Progenitor cell of endocrine pancreas (in vitro differentiated cells): Measurements from ENCODE around the gene BTBD16. TPM values are rescaled to one million over a fixed set of nuclear protein-coding genes. Genes with fewer than 3 reads are reported as not detected.

ENCODE experiments used
- DNase-seq: peaks from one replicate; pipeline ENCODE4 v3.0.0; 2021; ENCODE audit warnings: low spot score; ENCODE audit not compliant: unreplicated experiment
- H3K27ac Mint-ChIP-seq: 2 replicates; pipeline ENCODE4 v1.8.0; 2021; ENCODE audit warnings: mild to moderate bottlenecking, moderate library complexity, mixed read lengths
- H3K27me3 Mint-ChIP-seq: 2 replicates; pipeline ENCODE4 v1.8.0; 2021; ENCODE audit warnings: mixed read lengths
- H3K36me3 Mint-ChIP-seq: 2 replicates; pipeline ENCODE4 v1.8.0; 2022; ENCODE audit warnings: mixed read lengths; ENCODE audit not compliant: insufficient read depth
- H3K4me1 Mint-ChIP-seq: 2 replicates; pipeline ENCODE4 v1.8.0; 2021; ENCODE audit warnings: low read depth, mixed read lengths
- H3K4me3 Mint-ChIP-seq: 2 replicates; pipeline ENCODE4 v1.8.0; 2021; ENCODE audit warnings: low read depth, mild to moderate bottlenecking, moderate library complexity, mixed read lengths
- H3K9me3 Mint-ChIP-seq: 2 replicates; pipeline ENCODE4 v1.8.0; 2021; ENCODE audit warnings: low read depth, mixed read lengths
- CTCF ChIP-seq: fragments of 200-600 bp; sonication (generic); IDR thresholded peaks from one replicate; pipeline ENCODE4 v1.5.0; 2021; ENCODE audit warnings: antibody characterized with exemption, mild to moderate bottlenecking; ENCODE audit not compliant: unreplicated experiment
- total RNA-seq: library from RNA; stranded (reverse); gene quantifications from 2 replicates; pipeline ENCODE4 v1.2.1, GENCODE V29; 2021

Gene BTBD16
- total RNA-seq, 1 donor from 2014 or later = not detected

GRCh38 chr10:122227754-122228153 lies 43.3 kb upstream of the BTBD16 start:
- Mint-ChIP-seq H3K27ac (no peak overlapping the region), H3K4me1 (no peaks in the 10 kb centered on the region), H3K27me3 (no peaks in the 10 kb centered on the region), H3K4me3 (no peak overlapping the region), H3K9me3 (no peaks in the 10 kb centered on the region), H3K36me3 (peaks cover 28% of the 10 kb centered on the region)
- DNase-seq = no peak
- no peak for TF ChIP-seq CTCF

DNA sequence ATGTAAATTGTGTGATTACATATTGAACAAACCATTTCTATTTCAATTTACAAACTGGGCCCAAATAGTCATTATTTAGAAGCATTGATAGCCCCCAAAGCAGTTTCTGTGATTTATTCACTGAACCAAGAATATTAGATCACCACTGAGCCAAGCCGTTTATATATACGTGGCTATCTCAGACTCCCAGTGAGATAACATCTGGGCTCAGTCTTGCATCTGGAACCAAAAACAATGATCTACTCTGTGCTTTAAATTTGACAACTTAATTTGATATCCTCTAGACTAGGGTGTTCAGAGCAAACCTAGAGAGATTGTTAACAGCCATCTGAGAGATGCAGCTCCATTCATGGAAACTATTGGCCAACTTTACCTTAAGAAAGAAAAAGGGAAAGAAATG lies 41.4 kb upstream of the BTBD16 start:
- TF ChIP-seq CTCF = no peak
- H3K4me1 Mint-ChIP-seq = peaks cover 5% of the 10 kb centered on the region
- H3K9me3 Mint-ChIP-seq = no peaks in the 10 kb centered on the region
- H3K27me3 Mint-ChIP-seq = no peaks in the 10 kb centered on the region
- peaks cover 27% of the 10 kb centered on the region for H3K36me3 Mint-ChIP-seq
- DNase-seq = no peak
- H3K4me3 Mint-ChIP-seq = no peak overlapping the region
- H3K27ac Mint-ChIP-seq = no peak overlapping the region

DNA sequence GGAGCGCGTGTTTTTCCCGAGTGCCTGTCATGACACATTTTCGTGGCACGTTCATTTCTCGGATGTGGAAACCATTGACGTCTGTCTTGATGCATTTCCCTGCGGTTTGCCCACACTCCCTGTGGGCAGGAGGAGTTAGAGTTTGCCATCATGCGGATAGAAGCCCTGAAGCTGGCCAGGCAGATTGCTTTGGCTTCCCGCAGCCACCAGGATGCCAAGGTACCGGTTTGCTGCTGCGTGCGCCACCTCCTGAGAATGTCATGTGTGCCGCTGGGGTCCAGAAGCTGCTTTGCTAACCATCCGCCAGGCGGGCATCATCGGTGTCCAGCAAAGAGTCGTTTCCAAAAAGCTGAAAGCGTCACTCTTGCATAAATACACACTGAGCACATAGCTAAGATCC lies 40.9 kb upstream of the BTBD16 start:
- Mint-ChIP-seq H3K9me3 (no peaks in the 10 kb centered on the region), H3K4me1 (peaks cover 5% of the 10 kb centered on the region), H3K27ac (no peak overlapping the region), H3K27me3 (no peaks in the 10 kb centered on the region), H3K36me3 (peaks cover 25% of the 10 kb centered on the region), H3K4me3 (no peak overlapping the region)
- no peak for TF ChIP-seq CTCF
- DNase-seq = no peak

- no peaks in the 10 kb centered on the region for H3K27me3 Mint-ChIP-seq
- H3K9me3 Mint-ChIP-seq = no peaks in the 10 kb centered on the region
- H3K27ac Mint-ChIP-seq = no peak overlapping the region
- no peak overlapping the region for H3K4me3 Mint-ChIP-seq
- DNase-seq = no peak
- peaks cover 19% of the 10 kb centered on the region for H3K36me3 Mint-ChIP-seq
- TF ChIP-seq CTCF = no peak
- H3K4me1 Mint-ChIP-seq = peaks cover 19% of the 10 kb centered on the region
Observed at GRCh38 chr10:122232769-122233168, 38.3 kb upstream of the BTBD16 start.

GRCh38 chr10:122233857-122234348 lies 37.2 kb upstream of the BTBD16 start:
- TF ChIP-seq CTCF = no peak
- Mint-ChIP-seq H3K27ac (peak overlapping the region; percentile 90), H3K27me3 (no peaks in the 10 kb centered on the region), H3K36me3 (peaks cover 20% of the 10 kb centered on the region), H3K4me1 (peaks cover 19% of the 10 kb centered on the region), H3K4me3 (no peak overlapping the region), H3K9me3 (no peaks in the 10 kb centered on the region)
- DNase-seq = no peak
